Right lobe of liver (tissue), 6 donors: Measurements from ENCODE around the gene CC2D2A. TPM values are rescaled to one million over a fixed set of nuclear protein-coding genes. Genes with fewer than 3 reads are reported as not detected.

ENCODE experiments used
- ATAC-seq, 4 donors: fragments of 200-7000 bp; cut with Tn5 transposase; one replicate each; pipeline ENCODE4 v1.9.1; 2020; ENCODE audit warnings: mild to moderate bottlenecking in 4 of 4, moderate library complexity in 4 of 4
- DNase-seq, 3 donors: peaks; one replicate each; pipeline ENCODE4 v3.0.0-alpha.2; 2020
- H3K27ac ChIP-seq, 3 donors: fragments of 200-600 bp; one replicate each; pipeline ENCODE4 v1.8.0; 2022
- H3K27me3 ChIP-seq, 2 donors: fragments of 200-600 bp; one replicate each; pipeline ENCODE4 v1.8.0; 2022
- H3K36me3 ChIP-seq, 4 donors: fragments of 200-600 bp; sonication (generic) in 1 of 4; one replicate each; pipeline versions ENCODE4 v1.5.1 to v1.8.0; 2017 to 2022; ENCODE audit warnings: control low read depth in 1 of 4
- H3K4me1 ChIP-seq, 4 donors: fragments of 200-600 bp; sonication (generic) in 1 of 4; one replicate each; pipeline versions ENCODE4 v1.5.1 to v1.8.0; 2017 to 2022; ENCODE audit warnings: control low read depth in 1 of 4
- H3K4me3 ChIP-seq, 3 donors: fragments of 200-600 bp; one replicate each; pipeline ENCODE4 v1.8.0; 2022
- H3K9me3 ChIP-seq, 4 donors: fragments of 200-600 bp; sonication (generic) in 1 of 4; one replicate each; pipeline versions ENCODE4 v1.5.1 to v1.8.0; 2017 to 2022; ENCODE audit warnings: control low read depth in 1 of 4
- POLR2A ChIP-seq: fragments of 450-650 bp; IDR thresholded peaks from one replicate; pipeline ENCODE4 v1.6.1; 2017; ENCODE audit warnings: antibody characterized with exemption, mild to moderate bottlenecking
- WGBS: methylation state at CpG from one replicate; pipeline ENCODE4 v1.1.6; 2018; ENCODE audit warnings: low coverage, low lambda C conversion rate; ENCODE audit not compliant: insufficient coverage; ENCODE audit errors: missing lambda C conversion rate; 5-methylcytosine and 5-hydroxymethylcytosine counted together
- intact Hi-C, 2 donors: fragments of 100-400 bp; cut with DNase I; formaldehyde crosslinking; loops; one replicate each; pipeline versions ENCODE4 v1.11.2 to v1.14.1; 2022
- total RNA-seq, 6 experiments: library from RNA; depleted of rRNA in 2 of 6; stranded (reverse); fragments of >200 nt in 2 of 6; fragmentation: NEBNext Ultra II Directional in 3 of 6; extraction: Animal tissue kit (Norgen Biotek cat#: 25700) in 3 of 6; gene quantifications; one replicate each; pipeline versions ENCODE4 v1.1.0 to v1.2.4, GENCODE V29; 2016 to 2023
- TF ChIP-seq, protein P1 (sequence below), 4 donors: fragments of 200-600 bp in 3 of 4; fragments of 450-650 bp in 1 of 4; IDR thresholded peaks; one replicate each; pipeline versions ENCODE4 v1.5.1 to v1.8.0; 2016 to 2022; ENCODE audit warnings: antibody characterized with exemption in 4 of 4, mild to moderate bottlenecking in 2 of 4
- donor health status: DM: no; HTN: yes; CAD: no.
- donor health status: DM: no; HTN: no; CAD: no.
- donor health status: DM: no; HTN: no; CAD: no.
- donor health status: DM: no; HTN: yes; CAD: no.
- donor health status: DM: no; HTN: yes; CAD: no.

CC2D2A gene
- total RNA-seq, 6 experiments from 2014 or later = 1.7 to 6.5 (median 3.2) TPM

DNA sequence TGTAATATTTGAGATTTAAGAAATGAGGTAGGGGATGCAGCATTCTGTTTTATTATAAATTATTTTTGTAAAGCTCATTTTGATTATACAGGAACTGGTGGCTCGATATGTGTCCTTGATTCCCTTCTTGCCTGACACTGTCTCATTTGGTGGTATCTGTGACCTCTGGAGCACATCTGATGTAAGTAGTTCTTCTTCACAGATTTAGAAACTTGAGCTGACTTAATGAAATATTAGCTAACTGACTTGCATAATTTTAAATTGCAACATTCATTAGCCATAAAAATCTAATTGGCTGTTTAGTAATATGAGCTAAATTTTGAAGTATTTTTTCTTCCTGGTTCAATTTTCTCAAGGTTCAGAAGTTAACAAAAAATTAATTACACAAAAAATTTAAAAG, 116.4 kb downstream of the CC2D2A start:
- intact Hi-C loops = no loop called here
- 15% methylated on average over 1 of the region's 1 CpG for WGBS
- no peaks in the 10 kb centered on the region for H3K4me1 ChIP-seq

GRCh38 chr4:15587649-15588048, 118.0 kb downstream of the CC2D2A start:
- H3K27me3 ChIP-seq = no peaks in the 10 kb centered on the region
- H3K4me3 ChIP-seq = no peak overlapping the region
- no peaks in the 10 kb centered on the region for H3K4me1 ChIP-seq
- ATAC-seq (peak in 3 of 4 donors; percentile 29 to 52 (median 44)), DNase-seq (no peak)
- no peak overlapping the region for H3K27ac ChIP-seq
- intact Hi-C loops = no loop called here
- no peaks in the 10 kb centered on the region for H3K36me3 ChIP-seq
- no peak for TF ChIP-seq POLR2A
- TF ChIP-seq, protein P1, sequence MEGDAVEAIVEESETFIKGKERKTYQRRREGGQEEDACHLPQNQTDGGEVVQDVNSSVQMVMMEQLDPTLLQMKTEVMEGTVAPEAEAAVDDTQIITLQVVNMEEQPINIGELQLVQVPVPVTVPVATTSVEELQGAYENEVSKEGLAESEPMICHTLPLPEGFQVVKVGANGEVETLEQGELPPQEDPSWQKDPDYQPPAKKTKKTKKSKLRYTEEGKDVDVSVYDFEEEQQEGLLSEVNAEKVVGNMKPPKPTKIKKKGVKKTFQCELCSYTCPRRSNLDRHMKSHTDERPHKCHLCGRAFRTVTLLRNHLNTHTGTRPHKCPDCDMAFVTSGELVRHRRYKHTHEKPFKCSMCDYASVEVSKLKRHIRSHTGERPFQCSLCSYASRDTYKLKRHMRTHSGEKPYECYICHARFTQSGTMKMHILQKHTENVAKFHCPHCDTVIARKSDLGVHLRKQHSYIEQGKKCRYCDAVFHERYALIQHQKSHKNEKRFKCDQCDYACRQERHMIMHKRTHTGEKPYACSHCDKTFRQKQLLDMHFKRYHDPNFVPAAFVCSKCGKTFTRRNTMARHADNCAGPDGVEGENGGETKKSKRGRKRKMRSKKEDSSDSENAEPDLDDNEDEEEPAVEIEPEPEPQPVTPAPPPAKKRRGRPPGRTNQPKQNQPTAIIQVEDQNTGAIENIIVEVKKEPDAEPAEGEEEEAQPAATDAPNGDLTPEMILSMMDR (IDR thresholded peaks at IDR 0.05) = no peak
- H3K9me3 ChIP-seq = no peaks in the 10 kb centered on the region
- WGBS = 63% methylated on average over 3 of the region's 3 CpGs

More for the DNA sequence above, 116.4 kb downstream of the CC2D2A start:
- Histone ChIP-seq H3K27ac (no peak overlapping the region), H3K4me3 (no peak overlapping the region), H3K27me3 (no peaks in the 10 kb centered on the region), H3K36me3 (no peaks in the 10 kb centered on the region), H3K9me3 (no peaks in the 10 kb centered on the region)
- ATAC-seq (peak in 3 of 4 donors; percentile 34 to 45 (median 43)), DNase-seq (no peak)
- TF ChIP-seq POLR2A = no peak
- TF ChIP-seq, protein P1 (IDR thresholded peaks at IDR 0.05) = no peak

DNA sequence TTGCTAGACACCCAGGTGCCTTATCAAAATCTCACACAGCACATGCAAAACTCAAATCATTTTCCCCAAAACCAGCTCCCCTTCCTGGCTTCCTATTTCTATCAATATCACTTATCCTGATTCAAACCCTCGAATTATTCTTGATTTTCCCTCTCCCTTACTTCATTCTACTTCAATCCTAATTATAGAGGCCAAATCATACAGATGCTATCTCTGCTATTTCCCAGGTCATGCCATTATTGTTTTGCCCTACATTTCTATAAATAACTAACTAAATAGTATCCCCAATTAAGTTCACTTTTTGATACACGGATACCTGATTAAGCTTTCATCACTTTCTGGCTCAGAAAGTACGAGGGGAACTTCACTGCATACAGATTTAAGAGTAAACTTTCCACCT, 123.1 kb downstream of the CC2D2A start:
- Histone ChIP-seq H3K27ac (no peak overlapping the region), H3K27me3 (no peaks in the 10 kb centered on the region), H3K4me1 (no peaks in the 10 kb centered on the region), H3K9me3 (no peaks in the 10 kb centered on the region), H3K4me3 (no peak overlapping the region), H3K36me3 (peaks cover 0 to 2% (median 0%) of the 10 kb centered on the region in 4 donors)
- TF ChIP-seq POLR2A = no peak
- TF ChIP-seq, protein P1 (IDR thresholded peaks at IDR 0.05) = no peak
- no peak for DNase-seq
- intact Hi-C loops = no loop called here
- WGBS = 61% methylated on average over 3 of the region's 3 CpGs
- no peak for ATAC-seq

GRCh38 chr4:15598644-15599043, 129.0 kb downstream of the CC2D2A start:
- no peak for ATAC-seq

More at GRCh38 chr4:15598644-15599043, 129.0 kb downstream of the CC2D2A start:
- Histone ChIP-seq H3K36me3 (peaks cover 0 to 7% (median 2%) of the 10 kb centered on the region in 4 donors), H3K9me3 (no peaks in the 10 kb centered on the region), H3K4me3 (no peak overlapping the region), H3K27ac (no peak overlapping the region), H3K4me1 (no peaks in the 10 kb centered on the region), H3K27me3 (no peaks in the 10 kb centered on the region)
- DNase-seq = no peak
- intact Hi-C loops = no loop called here
- TF ChIP-seq POLR2A = no peak
- TF ChIP-seq, protein P1 (IDR thresholded peaks at IDR 0.05) = no peak
- 97% methylated on average over 4 of the region's 4 CpGs for WGBS
